ENCODE measurements around the gene LSM3. TPM values are rescaled to one million over a fixed set of nuclear protein-coding genes. Genes with fewer than 3 reads are reported as not detected.

Gene LSM3
- 10.0 TPM for total RNA-seq
- long read RNA-seq, transcript LSM3-201 (4 exons, 3,815 nt) = major isoform, 8 of 11 reads
- long read RNA-seq, partial matches to known transcripts = 0 of 11 reads
- long read RNA-seq, other reads (novel, unspliced or antisense) = 3 of 11 reads

DNA sequence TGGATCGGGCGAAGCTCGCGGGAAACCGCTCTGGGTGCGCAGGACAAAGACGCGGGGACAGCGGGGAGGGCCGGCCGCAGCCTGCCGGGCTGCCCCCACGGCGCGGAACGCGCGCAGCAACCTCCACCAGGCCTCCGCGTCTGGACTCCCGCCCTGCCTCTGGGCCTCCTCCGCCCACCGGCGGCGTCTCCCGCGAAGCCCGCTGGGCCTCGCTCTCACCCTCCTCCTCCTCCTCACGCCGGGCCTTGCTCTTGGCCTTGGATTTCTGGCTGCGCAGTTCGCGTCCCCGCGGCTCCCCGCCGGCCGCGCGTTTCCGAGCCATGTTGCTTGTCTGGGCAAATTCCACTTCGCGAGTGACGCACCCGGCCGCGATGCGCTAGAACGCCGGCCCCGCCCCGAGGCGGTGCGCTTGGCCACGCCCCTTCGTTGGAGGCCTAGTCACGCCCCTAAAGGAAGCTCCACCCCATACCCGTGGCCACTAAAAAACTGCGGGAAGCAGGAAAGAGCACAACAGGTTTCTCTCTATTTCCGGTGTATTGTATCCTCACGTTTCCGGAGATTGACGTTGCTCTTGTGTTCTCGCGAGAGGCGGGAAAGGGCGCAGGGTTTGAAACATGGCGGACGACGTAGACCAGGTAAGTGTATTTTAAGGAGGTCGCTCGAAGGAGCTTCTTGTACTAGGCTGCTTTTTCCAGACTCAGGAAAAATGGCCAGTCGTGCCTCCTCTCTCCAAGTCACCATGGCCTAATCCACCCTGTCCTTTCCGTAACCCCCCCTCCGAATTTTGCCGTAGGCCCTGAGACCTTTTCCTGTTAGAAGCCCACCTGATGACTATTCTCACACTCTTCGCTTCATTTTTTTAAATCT is at the start of gene LSM3, which contains the start of gene XPC:
LSM3 (plus strand) TSS at position 571 of the 867 bp plus-strand sequence; CDS start at position 615, 44 bp downstream.
XPC (minus strand) TSS at position 355 of the 867 bp plus-strand sequence; CDS start at position 322, 33 bp downstream.
- peak; percentile 100 for DNase-seq (ENCODE audit: low spot score)

DNA sequence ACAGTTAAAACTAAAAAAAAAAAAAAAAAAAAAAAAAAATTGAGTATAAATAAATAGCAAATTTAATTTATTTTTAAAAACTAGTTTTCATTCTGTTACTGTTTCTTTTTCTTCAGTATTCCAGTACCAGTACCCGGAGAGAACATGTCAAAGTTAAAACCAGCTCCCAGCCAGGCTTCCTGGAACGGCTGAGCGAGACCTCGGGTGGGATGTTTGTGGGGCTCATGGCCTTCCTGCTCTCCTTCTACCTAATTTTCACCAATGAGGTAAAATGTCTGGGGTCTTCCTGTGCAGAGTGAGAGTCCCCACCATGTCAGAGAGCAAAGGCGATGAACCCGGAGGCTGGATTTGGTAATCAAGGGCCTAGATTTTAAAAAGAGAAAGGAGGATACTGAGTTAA is 49.3 kb upstream of the LSM3 start:
- no peak for DNase-seq (ENCODE audit: low spot score)

DNA sequence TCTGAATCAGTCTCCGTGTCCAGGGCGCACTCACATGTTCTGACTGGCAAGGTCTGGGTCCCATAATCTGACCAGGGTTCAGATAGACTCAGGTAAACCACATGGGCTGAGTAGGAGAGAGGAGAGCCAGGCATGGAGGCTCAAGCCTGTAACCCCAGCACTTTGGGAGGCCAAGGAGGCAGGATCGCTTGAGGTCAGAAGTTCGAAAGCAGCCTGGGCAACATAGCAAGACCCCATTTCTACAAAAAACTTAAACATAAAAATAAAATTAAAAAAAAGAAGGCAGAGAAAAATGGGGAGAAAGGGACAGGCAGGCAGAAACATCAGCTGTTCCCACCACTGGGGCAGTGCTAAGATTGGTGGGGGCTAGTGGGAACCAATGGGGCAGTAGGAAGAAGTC is 48.4 kb upstream of the LSM3 start:
- DNase-seq (ENCODE audit: low spot score) = no peak

DNA sequence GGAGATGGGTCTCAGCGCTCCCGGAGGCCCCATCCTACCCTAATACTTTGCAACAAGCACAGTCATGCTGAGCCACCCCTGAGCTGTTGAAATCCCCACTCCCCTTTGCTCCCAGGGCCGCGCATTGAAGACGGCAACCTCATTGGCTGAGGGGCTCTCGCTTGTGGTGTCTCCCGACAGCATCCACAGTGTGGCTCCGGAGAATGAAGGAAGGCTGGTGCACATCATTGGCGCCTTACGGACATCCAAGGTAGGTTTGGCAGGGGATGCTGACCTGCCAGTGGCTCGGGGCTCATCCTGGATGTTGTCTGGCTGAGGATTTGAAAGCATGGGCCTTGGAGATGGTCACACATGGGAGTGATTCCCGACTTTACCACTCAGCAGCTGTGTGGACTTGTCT is 47.9 kb upstream of the LSM3 start:
- no peak for DNase-seq (ENCODE audit: low spot score)

DNA sequence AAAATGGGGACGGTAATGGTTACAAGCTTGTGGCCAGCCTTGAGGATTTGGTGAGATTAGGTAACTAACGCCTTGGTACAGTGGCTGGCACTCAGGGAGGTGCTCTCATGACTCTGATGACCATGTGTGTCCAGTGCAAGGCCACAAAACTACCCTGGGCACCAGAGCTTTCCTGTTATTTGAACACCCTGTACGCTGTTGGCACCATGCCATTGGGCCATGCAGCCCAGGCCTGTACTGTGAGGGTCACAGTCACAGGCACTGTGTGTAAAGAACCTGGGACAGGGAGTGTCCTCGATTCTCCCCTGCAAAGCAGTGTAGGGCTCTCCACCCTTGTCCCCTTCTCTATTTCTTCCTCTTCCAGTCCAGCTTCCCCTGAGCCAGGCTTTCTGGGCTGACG is 47.5 kb upstream of the LSM3 start:
- DNase-seq (ENCODE audit: low spot score) = no peak

DNA sequence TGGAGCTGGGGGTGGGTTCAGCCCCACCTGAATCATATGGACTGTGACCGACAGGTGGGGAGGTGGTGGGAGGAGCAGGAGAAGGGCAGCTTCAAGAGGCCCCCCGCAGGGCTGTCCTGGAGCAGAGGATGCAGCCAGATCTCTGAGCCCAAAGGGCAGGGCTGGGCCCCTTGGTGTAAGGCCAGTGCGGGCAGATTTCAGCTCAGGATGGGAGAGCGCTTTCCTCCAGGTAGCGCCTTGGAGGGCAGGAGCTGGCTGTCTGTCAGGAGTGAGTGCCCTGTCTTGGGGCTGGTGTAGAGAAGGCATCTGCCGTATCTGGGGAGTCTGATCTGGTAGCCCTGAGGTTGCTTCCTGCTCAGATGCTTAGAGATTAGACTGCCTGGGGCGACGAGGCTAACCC is 46.5 kb upstream of the LSM3 start:
- DNase-seq (ENCODE audit: low spot score) = no peak

DNA sequence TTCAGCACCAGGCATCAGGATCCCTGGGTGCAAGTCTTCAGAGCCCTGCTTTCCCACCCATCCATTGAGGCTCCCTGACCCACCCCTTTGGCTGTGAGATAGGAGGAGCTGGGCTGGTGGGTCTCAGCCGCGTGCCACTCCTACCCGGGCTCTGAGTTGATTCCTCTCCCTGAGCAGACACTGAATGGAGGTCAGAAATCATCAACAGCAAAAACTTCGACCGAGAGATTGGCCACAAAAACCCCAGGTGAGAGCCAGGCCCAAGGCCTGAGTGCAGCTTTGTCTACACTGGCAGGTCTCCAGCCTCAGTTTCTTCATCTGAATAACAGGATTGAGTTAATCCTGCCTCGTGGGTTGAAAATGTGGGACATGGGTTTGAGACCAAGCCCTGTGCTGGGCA is 45.9 kb upstream of the LSM3 start:
- DNase-seq (ENCODE audit: low spot score) = peak; percentile 62

DNA sequence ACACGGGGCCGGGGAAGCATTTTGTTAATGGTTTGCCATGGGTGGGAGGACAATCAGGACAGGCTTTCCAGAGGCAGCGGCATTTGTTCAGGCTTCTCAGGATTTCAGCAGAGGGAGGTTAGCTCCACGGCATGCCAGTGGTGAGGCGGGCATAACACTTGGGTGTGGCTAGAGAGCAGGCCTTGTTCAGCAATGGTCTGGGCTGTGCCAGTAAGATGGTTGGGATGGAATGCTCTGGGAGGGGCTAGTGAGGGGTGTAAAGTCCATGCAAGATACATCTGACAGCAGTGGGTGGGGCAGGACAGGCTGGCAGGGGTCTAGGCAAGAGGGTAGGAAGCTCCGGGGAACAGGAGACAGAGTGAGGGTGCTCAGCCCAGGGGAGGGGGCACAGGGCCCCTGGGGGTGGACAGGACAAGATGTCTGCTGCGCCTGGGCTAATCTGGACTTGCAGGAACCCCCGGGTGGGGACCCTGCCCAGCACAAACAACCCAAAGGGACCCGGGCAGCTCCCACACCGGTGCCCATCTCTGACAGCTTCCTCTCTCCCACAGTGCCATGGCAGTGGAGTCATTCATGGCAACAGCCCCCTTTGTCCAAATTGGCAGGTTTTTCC is 45.3 kb upstream of the LSM3 start:
- peak; percentile 79 for DNase-seq (ENCODE audit: low spot score)

DNA sequence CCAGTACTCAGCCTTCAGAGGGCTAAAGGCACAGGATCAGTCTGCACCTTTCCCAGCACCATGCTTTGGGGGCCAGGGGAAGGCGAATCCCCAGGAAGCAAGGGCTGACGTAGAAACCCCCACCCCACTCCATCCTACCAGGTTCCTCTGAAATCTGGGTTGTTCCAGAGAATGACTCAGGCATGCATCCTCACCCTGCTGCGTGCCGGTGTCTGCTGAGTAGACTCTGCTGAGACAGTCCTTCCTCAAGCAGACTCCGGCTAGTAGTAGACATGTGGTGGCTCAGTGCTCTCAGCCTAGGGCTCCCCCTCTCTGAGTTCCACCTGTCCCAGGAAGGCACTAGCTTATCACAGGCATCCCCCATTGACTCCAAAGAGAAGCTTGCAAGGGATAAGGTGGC is 44.7 kb upstream of the LSM3 start:
- no peak for DNase-seq (ENCODE audit: low spot score)

DNA sequence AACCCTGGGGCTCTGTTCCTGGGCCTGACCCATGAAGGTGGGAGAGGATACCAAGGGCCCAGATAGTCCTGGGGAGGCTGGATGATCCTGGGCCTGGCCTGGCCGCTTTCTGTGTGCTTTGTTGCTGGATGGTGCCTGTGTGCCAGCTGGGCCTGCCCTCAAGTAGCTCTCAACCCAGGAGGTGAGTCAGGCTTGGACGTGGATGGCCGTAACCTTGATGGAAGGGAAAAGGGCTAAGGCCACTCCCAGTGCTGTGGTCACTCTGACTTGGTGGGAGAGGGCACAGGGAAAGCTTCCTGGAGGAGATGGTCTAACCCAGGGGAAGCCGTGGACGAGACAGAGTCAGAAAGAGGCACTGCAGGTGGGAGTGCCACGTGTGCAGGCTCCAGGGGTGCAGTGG is 44.3 kb upstream of the LSM3 start:
- DNase-seq (ENCODE audit: low spot score) = no peak

DNA sequence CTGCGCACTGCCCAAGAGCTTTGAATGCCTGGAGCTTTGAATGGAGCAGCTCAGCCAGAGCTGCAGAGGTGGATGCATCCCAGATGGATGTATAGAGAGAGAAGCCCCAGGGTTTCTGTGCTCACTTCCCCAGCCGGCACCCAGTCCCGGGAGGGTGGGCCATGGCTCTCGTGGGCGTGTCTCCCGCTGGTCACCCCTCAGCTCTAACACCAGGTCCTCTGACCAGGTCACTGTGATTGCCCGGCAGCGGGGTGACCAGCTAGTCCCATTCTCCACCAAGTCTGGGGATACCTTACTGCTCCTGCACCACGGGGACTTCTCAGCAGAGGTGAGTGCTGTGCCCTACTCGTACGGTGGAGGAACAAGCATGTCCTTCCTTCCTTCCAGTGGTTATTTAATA is 43.0 kb upstream of the LSM3 start:
- no peak for DNase-seq (ENCODE audit: low spot score)

DNA sequence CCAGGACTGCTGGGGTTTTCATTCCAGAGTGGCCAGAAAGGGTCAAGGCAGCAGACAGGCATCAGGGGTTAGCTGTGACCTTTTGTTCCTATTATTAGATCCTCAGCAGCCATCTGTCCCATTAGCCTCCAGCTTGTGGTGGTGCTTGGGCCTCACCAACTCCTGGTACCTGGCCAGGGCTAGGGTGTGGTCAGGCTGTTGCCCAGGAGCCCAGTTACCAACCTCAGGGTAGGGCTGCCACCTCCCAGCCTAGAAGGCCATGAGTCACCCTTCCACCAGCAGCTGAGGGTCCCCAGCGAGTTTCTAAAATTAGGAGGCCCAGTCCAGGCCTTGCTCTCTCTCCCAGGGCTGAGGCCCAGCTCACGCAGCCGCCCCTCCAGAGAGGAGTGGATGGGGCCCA is 41.6 kb upstream of the LSM3 start:
- no peak for DNase-seq (ENCODE audit: low spot score)

DNA sequence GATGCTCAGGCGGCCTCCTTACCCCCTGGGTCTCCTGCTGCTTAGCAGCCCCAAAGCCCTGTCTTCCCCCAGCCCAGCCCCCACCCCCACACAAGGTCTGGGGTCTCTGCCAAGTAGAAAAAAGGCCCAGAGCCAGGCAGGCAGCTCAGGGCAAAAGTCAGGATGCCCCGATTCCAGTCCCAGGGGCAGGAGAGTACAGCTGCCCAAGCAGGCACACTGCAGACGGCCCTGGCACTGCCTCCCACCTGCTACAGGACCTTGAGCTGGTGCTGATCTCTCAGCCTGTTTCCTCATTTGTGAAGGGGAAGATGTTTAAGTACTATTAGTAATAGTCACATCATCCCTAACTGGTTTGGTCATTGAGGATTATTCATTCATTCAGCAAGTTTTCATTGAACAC is 41.2 kb upstream of the LSM3 start:
- DNase-seq (ENCODE audit: low spot score) = peak; percentile 82

DNA sequence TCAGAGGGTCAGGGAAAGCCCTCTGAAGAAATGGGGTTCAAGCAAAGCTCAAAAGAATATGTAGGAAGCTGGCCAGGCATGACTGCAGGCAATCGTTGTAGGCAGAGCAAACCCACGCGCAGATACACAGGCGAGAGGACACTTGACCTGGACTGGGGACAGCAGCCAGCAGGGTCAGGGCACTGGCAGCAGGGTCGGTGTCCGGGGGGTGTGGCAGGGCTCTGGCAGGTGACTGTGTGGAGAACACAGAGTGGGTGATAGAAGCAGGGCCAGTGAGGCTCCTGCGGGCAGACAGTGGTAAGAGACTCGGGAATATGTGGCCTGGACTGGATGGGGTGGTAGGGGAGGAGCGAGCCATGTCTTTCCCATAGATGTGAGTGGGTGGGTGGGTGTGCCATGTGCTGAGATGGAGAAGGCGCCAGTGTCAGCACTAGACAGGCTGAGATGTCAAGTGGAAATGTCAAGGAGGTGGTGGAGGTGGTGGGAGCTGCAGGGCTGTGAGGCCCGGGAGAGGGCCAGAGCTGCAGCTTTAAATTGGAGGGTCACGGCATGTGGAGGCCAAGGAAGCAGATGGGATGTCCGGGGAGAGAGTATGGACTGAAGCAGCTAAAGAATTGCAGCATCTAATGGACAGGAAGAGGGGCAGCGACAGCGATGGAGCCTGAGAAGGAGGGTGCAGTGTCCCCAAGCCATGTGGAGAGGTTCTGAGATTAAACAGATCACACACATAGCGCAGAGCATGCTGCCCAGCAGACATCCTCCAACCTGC is 40.3 kb upstream of the LSM3 start:
- peak; percentile 75 for DNase-seq (ENCODE audit: low spot score)

DNA sequence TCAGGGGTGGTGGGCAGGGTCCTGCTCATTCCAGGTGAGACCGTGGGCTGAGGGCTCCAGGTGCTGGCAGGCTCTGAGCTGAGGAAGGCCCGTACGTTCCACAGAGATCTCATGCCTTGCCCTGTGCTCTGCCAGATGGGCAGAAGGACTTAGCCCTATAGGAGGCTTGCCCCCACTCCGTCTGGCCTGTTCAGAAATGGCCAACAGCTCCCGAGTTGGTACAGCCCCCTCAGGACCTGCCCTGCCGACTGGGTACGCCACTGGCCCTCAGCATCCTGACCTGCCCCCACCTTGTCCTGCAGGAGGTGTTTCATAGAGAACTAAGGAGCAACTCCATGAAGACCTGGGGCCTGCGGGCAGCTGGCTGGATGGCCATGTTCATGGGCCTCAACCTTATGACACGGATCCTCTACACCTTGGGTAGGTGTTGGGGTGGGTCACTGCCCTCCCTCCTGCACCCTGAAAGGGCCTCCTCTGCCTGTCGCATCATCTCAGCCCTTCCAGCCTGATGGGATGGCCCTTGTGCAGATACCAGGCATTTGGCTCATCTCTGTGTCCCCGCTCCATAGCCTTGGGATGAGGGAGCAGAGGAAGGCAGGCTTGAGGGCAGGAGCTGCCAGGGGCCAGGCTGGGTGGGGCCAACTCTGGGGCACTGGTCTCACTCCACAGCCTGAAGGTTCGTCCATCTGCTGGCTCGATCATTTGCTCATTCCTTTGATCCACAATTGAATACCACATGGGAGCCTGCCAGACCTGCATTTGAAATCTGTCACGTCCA is 39.5 kb upstream of the LSM3 start:
- peak; percentile 85 for DNase-seq (ENCODE audit: low spot score)

DNA sequence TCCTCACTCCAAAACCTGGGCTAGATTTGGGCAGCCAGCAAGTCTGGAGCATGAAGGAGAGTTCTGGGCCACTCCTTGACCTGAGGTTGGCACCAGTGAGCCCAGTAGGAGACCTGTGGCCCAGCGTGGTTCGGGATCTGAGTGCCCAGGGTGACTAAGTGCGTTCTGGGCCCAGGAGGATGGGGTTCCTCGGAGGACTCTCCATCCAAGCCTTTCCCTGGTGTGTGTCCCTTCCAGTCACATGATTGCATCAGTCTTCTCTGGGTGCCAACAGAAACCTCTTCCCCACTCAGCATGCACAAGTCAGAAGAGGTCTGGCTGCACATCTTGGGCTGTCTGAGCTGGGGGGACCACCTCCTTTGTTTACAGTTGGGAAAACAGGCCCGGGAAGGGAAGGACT is 38.8 kb upstream of the LSM3 start:
- peak; percentile 82 for DNase-seq (ENCODE audit: low spot score)

DNA sequence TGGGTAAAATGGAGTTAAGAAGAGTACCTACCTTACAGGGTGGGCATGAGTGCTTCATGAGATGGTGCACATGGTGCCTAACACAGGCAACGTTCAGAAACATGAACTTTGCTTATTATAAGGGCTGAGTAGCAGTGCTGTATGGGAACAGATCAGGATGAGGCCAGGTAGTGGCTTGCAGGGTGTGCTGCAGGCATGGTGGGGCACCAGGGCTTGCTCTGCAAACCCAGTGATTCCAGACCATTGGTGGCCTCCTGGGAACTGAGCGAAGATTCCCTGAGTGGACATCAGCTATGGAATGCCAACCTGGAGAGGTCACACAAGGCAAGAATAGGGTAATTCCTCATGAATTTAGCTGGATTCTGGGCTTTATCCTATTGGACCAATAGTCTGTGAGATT is 37.9 kb upstream of the LSM3 start:
- DNase-seq (ENCODE audit: low spot score) = peak; percentile 43

DNA sequence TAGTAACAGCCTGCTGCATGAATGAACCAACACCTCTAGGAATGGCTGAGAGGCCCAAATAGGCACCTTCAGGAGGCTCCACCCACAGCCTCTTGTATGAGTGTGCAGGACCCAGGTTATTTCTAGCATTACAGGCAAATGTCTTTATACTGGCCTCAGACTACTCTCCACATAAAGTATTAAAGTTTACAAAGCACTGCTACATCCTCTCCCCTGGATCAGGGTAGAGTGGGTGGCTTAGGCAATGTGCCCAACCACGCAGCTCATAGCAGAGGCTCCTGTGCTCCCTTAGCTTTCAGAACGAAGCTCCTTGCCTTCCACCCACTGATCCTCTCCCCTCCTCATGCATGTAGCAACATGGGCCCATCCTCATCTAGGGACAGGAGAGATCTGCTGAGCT is 37.5 kb upstream of the LSM3 start:
- DNase-seq (ENCODE audit: low spot score) = no peak

DNA sequence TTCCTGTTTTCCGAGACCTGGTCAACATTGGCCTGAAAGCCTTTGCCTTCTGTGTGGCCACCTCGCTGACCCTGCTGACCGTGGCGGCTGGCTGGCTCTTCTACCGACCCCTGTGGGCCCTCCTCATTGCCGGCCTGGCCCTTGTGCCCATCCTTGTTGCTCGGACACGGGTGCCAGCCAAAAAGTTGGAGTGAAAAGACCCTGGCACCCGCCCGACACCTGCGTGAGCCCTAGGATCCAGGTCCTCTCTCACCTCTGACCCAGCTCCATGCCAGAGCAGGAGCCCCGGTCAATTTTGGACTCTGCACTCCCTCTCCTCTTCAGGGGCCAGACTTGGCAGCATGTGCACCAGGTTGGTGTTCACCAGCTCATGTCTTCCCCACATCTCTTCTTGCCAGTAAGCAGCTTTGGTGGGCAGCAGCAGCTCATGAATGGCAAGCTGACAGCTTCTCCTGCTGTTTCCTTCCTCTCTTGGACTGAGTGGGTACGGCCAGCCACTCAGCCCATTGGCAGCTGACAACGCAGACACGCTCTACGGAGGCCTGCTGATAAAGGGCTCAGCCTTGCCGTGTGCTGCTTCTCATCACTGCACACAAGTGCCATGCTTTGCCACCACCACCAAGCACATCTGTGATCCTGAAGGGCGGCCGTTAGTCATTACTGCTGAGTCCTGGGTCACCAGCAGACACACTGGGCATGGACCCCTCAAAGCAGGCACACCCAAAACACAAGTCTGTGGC is 36.8 kb upstream of the LSM3 start:
- DNase-seq (ENCODE audit: low spot score) = peak; percentile 87

DNA sequence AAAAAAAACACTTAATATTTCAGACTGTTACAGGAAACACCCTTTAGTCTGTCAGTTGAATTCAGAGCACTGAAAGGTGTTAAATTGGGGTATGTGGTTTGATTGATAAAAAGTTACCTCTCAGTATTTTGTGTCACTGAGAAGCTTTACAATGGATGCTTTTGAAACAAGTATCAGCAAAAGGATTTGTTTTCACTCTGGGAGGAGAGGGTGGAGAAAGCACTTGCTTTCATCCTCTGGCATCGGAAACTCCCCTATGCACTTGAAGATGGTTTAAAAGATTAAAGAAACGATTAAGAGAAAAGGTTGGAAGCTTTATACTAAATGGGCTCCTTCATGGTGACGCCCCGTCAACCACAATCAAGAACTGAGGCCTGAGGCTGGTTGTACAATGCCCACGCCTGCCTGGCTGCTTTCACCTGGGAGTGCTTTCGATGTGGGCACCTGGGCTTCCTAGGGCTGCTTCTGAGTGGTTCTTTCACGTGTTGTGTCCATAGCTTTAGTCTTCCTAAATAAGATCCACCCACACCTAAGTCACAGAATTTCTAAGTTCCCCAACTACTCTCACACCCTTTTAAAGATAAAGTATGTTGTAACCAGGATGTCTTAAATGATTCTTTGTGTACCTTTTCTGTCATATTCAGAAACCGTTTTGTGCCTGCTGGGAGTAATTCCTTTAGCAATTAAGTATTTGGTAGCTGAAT is 35.9 kb upstream of the LSM3 start:
- no peak for DNase-seq (ENCODE audit: low spot score)
